KOPT-K1 (cell line): Measurements from ENCODE around the gene RABGAP1L.
"Not testable (repeated sequence)": the region's sequence is repeated elsewhere in the genome, so short reads cannot be mapped to it uniquely, and the experiment has no call there.

Experiments used
- H3K27ac ChIP-seq: fragments of 200-600 bp; sonication (generic); 2 replicates; pipeline ENCODE4 v1.5.1; 2016; ENCODE audit warnings: antibody characterized with exemption, mild to moderate bottlenecking, low read depth, low read length; ENCODE audit not compliant: poor library complexity, severe bottlenecking
- H3K36me3 ChIP-seq: fragments of 200-600 bp; sonication (generic); 2 replicates; pipeline ENCODE4 v1.5.1; 2017; ENCODE audit warnings: antibody characterized with exemption, mild to moderate bottlenecking, low read length, moderate library complexity; ENCODE audit not compliant: insufficient read depth
- H3K9me3 ChIP-seq: fragments of 200-600 bp; sonication (generic); 2 replicates; pipeline ENCODE4 v1.5.1; 2017; ENCODE audit warnings: antibody characterized with exemption, low read length, mild to moderate bottlenecking; ENCODE audit not compliant: insufficient read depth, poor library complexity, severe bottlenecking

RABGAP1L gene

GRCh38 chr1:174572771-174573170, 413.5 kb downstream of the RABGAP1L start:
- Histone ChIP-seq H3K36me3 (no peaks in the 10 kb centered on the region), H3K9me3 (peaks cover 25% of the 10 kb centered on the region), H3K27ac (no peak overlapping the region)

GRCh38 chr1:174576120-174576519, 416.8 kb downstream of the RABGAP1L start:
- not testable (repeated sequence) for H3K27ac ChIP-seq, H3K36me3 ChIP-seq
- peaks cover 25% of the 10 kb centered on the region for H3K9me3 ChIP-seq

GRCh38 chr1:174577681-174578080, 418.4 kb downstream of the RABGAP1L start:
- no peak overlapping the region for H3K27ac ChIP-seq
- H3K9me3 ChIP-seq: peaks cover 25% of the 10 kb centered on the region
- no peaks in the 10 kb centered on the region for H3K36me3 ChIP-seq

- H3K9me3 ChIP-seq: peaks cover 12% of the 10 kb centered on the region
- H3K36me3 ChIP-seq: no peaks in the 10 kb centered on the region
Observed at GRCh38 chr1:174580801-174581200, 421.5 kb downstream of the RABGAP1L start.

GRCh38 chr1:174583316-174583715, 424.0 kb downstream of the RABGAP1L start:
- Histone ChIP-seq H3K36me3 (no peaks in the 10 kb centered on the region), H3K27ac (no peak overlapping the region), H3K9me3 (no peaks in the 10 kb centered on the region)

More at GRCh38 chr1:174580801-174581200, 421.5 kb downstream of the RABGAP1L start:
- no peak overlapping the region for H3K27ac ChIP-seq

GRCh38 chr1:174584071-174584470, 424.8 kb downstream of the RABGAP1L start:
- Histone ChIP-seq H3K27ac (no peak overlapping the region), H3K36me3 (no peaks in the 10 kb centered on the region), H3K9me3 (no peaks in the 10 kb centered on the region)

GRCh38 chr1:174588618-174589017, 429.3 kb downstream of the RABGAP1L start:
- H3K27ac ChIP-seq, H3K36me3 ChIP-seq, H3K9me3 ChIP-seq: not testable (repeated sequence)

GRCh38 chr1:174605198-174605597, 445.9 kb downstream of the RABGAP1L start:
- Histone ChIP-seq H3K36me3 (no peaks in the 10 kb centered on the region), H3K9me3 (peaks cover 5% of the 10 kb centered on the region), H3K27ac (no peak overlapping the region)

GRCh38 chr1:174606471-174606870, 447.2 kb downstream of the RABGAP1L start:
- H3K27ac ChIP-seq: no peak overlapping the region
- H3K36me3 ChIP-seq: no peaks in the 10 kb centered on the region
- peaks cover 5% of the 10 kb centered on the region for H3K9me3 ChIP-seq

GRCh38 chr1:174617905-174618304, 458.6 kb downstream of the RABGAP1L start:
- H3K27ac ChIP-seq, H3K36me3 ChIP-seq: not testable (repeated sequence)
- H3K9me3 ChIP-seq: peaks cover 27% of the 10 kb centered on the region

GRCh38 chr1:174623324-174624035, 464.2 kb downstream of the RABGAP1L start:
- no peaks in the 10 kb centered on the region for H3K36me3 ChIP-seq
- no peak overlapping the region for H3K27ac ChIP-seq
- H3K9me3 ChIP-seq: peaks cover 2% of the 10 kb centered on the region

- Histone ChIP-seq H3K36me3 (no peaks in the 10 kb centered on the region), H3K27ac (no peak overlapping the region), H3K9me3 (no peaks in the 10 kb centered on the region)
Observed at GRCh38 chr1:174626031-174627025, 467.0 kb downstream of the RABGAP1L start.

GRCh38 chr1:174637487-174637886, 478.2 kb downstream of the RABGAP1L start:
- Histone ChIP-seq H3K36me3 (no peaks in the 10 kb centered on the region), H3K9me3 (no peaks in the 10 kb centered on the region), H3K27ac (no peak overlapping the region)

- Histone ChIP-seq H3K9me3 (no peaks in the 10 kb centered on the region), H3K27ac (no peak overlapping the region), H3K36me3 (no peaks in the 10 kb centered on the region)
Observed at GRCh38 chr1:174639461-174639860, 480.1 kb downstream of the RABGAP1L start.

GRCh38 chr1:174640783-174641182, 481.5 kb downstream of the RABGAP1L start:
- no peak overlapping the region for H3K27ac ChIP-seq
- no peaks in the 10 kb centered on the region for H3K36me3 ChIP-seq
- no peaks in the 10 kb centered on the region for H3K9me3 ChIP-seq
